Measurements from ENCODE around the gene ALG14.
"Not testable (repeated sequence)": the region's sequence is repeated elsewhere in the genome, so short reads cannot be mapped to it uniquely, and the experiment has no call there.

ALG14 gene

GRCh38 chr1:95010158-95010557, 62.6 kb downstream of the ALG14 start:
- DNase-seq: no peak
- no peak overlapping the region for H3K27ac Mint-ChIP-seq
- no peaks in the 10 kb centered on the region for H3K9me3 Mint-ChIP-seq
- no peak overlapping the region for H3K4me3 Mint-ChIP-seq
- no peaks in the 10 kb centered on the region for H3K4me1 Mint-ChIP-seq
- no peaks in the 10 kb centered on the region for H3K27me3 Mint-ChIP-seq
- ATAC-seq: no peak

GRCh38 chr1:95007687-95008086, 65.1 kb downstream of the ALG14 start:
- Mint-ChIP-seq H3K27me3 (no peaks in the 10 kb centered on the region), H3K9me3 (no peaks in the 10 kb centered on the region), H3K27ac (no peak overlapping the region), H3K4me1 (no peaks in the 10 kb centered on the region), H3K4me3 (no peak overlapping the region)
- no peak for DNase-seq
- ATAC-seq: no peak

GRCh38 chr1:95006681-95007080, 66.1 kb downstream of the ALG14 start:
- ATAC-seq (no peak), DNase-seq (no peak)
- Mint-ChIP-seq H3K27me3 (no peaks in the 10 kb centered on the region), H3K4me3 (no peak overlapping the region), H3K4me1 (no peaks in the 10 kb centered on the region), H3K27ac (no peak overlapping the region), H3K9me3 (no peaks in the 10 kb centered on the region)

GRCh38 chr1:95005584-95005983, 67.2 kb downstream of the ALG14 start:
- Mint-ChIP-seq H3K4me1 (no peaks in the 10 kb centered on the region), H3K27ac (no peak overlapping the region), H3K9me3 (no peaks in the 10 kb centered on the region), H3K27me3 (no peaks in the 10 kb centered on the region), H3K4me3 (no peak overlapping the region)
- ATAC-seq: no peak
- no peak for DNase-seq

DNA sequence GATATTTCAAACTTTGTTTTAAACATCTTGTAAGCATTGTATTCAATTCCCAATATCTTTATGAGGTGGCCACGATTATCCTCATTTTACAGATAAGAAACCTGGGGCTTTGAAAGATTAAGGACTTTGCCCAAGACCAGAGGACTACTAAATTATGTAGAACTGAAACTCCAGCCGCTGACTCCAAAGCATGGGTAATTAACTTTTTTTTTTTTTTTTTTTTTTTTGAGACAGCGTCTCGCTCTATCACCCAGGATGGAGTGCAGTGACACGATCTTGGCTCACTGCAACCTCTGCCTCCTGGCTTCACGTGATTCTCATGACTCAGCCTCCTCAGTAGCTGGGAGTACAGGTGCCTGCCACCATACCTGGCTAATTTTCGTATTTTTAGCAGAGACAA, 68.7 kb downstream of the ALG14 start:
- H3K9me3 Mint-ChIP-seq: no peaks in the 10 kb centered on the region
- ATAC-seq (no peak), DNase-seq (no peak)
- no peaks in the 10 kb centered on the region for H3K27me3 Mint-ChIP-seq
- no peak overlapping the region for H3K27ac Mint-ChIP-seq
- H3K4me3 Mint-ChIP-seq: no peak overlapping the region
- no peaks in the 10 kb centered on the region for H3K4me1 Mint-ChIP-seq

GRCh38 chr1:95003433-95003738, 69.4 kb downstream of the ALG14 start:
- ATAC-seq (no peak), DNase-seq (no peak)
- H3K4me3 Mint-ChIP-seq: no peak overlapping the region

GRCh38 chr1:95002540-95003432, 70.0 kb downstream of the ALG14 start:
- DNase-seq (no peak), ATAC-seq (no peak)
- Mint-ChIP-seq H3K9me3 (no peaks in the 10 kb centered on the region), H3K27me3 (no peaks in the 10 kb centered on the region), H3K4me1 (no peaks in the 10 kb centered on the region), H3K27ac (no peak overlapping the region), H3K4me3 (no peak overlapping the region)

More at GRCh38 chr1:95003433-95003738, 69.4 kb downstream of the ALG14 start:
- Mint-ChIP-seq H3K4me1 (no peaks in the 10 kb centered on the region), H3K27me3 (no peaks in the 10 kb centered on the region), H3K9me3 (no peaks in the 10 kb centered on the region), H3K27ac (no peak overlapping the region)

GRCh38 chr1:95002164-95002539, 70.6 kb downstream of the ALG14 start:
- no peaks in the 10 kb centered on the region for H3K9me3 Mint-ChIP-seq
- no peak for DNase-seq
- no peaks in the 10 kb centered on the region for H3K4me1 Mint-ChIP-seq
- no peaks in the 10 kb centered on the region for H3K27me3 Mint-ChIP-seq
- H3K4me3 Mint-ChIP-seq: no peak overlapping the region
- H3K27ac Mint-ChIP-seq: no peak overlapping the region
- no peak for ATAC-seq

- Mint-ChIP-seq H3K4me3 (no peak overlapping the region), H3K9me3 (no peaks in the 10 kb centered on the region), H3K27ac (peak overlapping the region in 1 of 2 donors; percentile 3), H3K27me3 (no peaks in the 10 kb centered on the region), H3K4me1 (peaks cover 7% of the 10 kb centered on the region)
- DNase-seq: no peak
- no peak for ATAC-seq
Observed at GRCh38 chr1:94999456-95000131, 73.2 kb downstream of the ALG14 start.

DNA sequence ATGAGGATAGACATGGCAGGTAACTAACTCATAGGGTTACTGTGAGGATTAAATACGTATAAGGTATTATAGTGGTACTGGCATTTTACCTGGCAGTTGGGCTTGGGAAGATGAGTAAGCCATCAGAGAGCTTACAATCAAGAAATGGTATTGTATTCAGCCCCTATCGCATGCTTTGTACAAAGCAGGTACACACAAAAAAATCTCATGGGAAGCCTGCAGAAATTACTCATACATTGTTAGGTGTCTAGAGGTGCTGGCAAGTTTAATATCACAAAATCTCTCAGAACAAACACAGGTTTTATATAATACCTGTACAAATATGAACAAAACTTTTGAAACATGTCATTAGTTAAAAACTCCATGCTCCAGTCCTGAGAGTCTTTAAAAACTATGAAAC, 74.0 kb downstream of the ALG14 start:
- H3K4me1 Mint-ChIP-seq: peaks cover 7% of the 10 kb centered on the region
- ATAC-seq (no peak), DNase-seq (no peak)
- no peak overlapping the region for H3K4me3 Mint-ChIP-seq
- no peak overlapping the region for H3K27ac Mint-ChIP-seq
- H3K9me3 Mint-ChIP-seq: no peaks in the 10 kb centered on the region
- H3K27me3 Mint-ChIP-seq: no peaks in the 10 kb centered on the region

DNA sequence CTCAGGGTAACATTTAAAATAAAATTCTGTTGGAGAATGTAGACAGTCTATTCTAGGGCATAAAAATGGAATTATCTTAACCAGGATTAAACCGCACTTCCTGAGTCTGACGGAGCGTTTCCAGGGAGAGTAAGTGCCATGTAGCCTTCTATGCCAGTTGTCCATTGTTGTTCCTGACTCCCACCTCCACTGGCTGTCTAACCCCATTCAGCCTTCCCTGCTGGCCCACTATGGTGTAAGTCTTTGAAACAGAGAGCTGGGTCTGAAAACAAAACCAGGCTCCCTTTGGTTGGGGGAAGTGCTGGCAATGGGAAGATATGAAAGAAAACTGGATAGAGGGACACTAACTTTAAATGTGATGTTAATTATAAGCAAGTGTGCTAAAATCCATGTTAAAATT, 74.6 kb downstream of the ALG14 start:
- H3K4me1 Mint-ChIP-seq: peaks cover 7% of the 10 kb centered on the region
- H3K27me3 Mint-ChIP-seq: no peaks in the 10 kb centered on the region
- ATAC-seq (no peak), DNase-seq (no peak)
- H3K4me3 Mint-ChIP-seq: no peak overlapping the region
- no peak overlapping the region for H3K27ac Mint-ChIP-seq
- H3K9me3 Mint-ChIP-seq: no peaks in the 10 kb centered on the region

- ATAC-seq, H3K27me3 Mint-ChIP-seq, H3K27ac Mint-ChIP-seq, H3K4me3 Mint-ChIP-seq, DNase-seq, H3K4me1 Mint-ChIP-seq, H3K9me3 Mint-ChIP-seq: not testable (repeated sequence)
Observed at GRCh38 chr1:94995536-94995935, 77.2 kb downstream of the ALG14 start.

DNA sequence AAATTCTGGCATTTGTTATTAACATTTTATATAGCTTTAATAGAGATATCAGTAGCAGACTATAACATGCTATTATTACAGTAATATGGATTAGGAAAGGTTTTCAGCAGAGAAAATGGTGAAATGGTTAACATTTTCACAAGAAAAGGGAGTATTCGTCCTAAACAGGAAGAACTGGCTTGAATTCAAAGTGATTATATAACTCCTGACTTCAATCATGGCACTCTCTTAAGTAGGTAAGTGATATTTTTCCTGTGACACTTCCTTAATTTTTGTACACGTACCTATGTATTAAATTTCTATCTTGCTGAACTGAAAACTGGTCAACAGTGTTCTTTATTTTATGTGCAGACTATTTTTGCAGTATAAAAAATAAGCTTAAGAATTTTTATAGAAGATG, 77.9 kb downstream of the ALG14 start:
- Mint-ChIP-seq H3K4me1 (peaks cover 7% of the 10 kb centered on the region), H3K9me3 (no peaks in the 10 kb centered on the region), H3K4me3 (no peak overlapping the region), H3K27me3 (no peaks in the 10 kb centered on the region), H3K27ac (no peak overlapping the region)
- DNase-seq: no peak
- ATAC-seq: no peak

DNA sequence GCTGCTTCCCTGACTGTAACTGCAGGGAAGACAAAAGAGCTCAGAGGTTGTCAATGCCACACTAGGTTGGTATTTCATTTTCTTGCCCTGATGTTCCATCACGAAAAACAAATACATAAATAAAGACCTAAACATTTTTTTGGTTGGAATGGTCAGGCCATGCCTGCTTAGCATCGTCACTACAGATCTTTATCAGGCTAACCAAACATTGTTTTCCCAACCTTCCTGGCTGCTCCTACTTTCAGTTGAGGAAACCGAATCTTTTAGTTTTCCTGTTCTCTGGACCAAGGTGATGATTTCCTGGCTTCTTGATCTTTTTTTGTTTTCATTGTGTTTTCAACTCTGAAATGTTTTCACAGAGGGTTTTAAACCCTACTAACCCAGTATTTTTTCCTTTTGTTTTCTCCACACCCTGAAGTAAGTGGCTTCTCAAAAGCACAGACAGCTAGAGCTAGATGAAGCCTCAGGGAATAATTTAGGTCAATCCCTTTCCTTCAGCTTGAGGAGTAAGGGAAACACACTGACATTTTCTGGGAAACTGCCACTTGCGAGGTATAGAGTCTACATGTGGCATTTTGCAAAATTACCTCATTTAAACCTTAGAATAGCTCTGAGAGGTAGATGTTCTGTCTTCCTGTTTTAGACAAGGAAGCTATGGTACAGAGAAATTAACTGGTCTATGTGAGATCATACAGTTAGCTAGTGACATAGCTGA, 78.7 kb downstream of the ALG14 start:
- H3K4me1 Mint-ChIP-seq: peaks cover 7% of the 10 kb centered on the region
- ATAC-seq (no peak), DNase-seq (no peak)
- no peak overlapping the region for H3K4me3 Mint-ChIP-seq
- no peaks in the 10 kb centered on the region for H3K9me3 Mint-ChIP-seq
- no peaks in the 10 kb centered on the region for H3K27me3 Mint-ChIP-seq
- H3K27ac Mint-ChIP-seq: no peak overlapping the region

GRCh38 chr1:94992863-94993563, 79.7 kb downstream of the ALG14 start:
- Mint-ChIP-seq H3K9me3 (no peaks in the 10 kb centered on the region), H3K4me1 (peaks cover 7% of the 10 kb centered on the region), H3K27me3 (no peaks in the 10 kb centered on the region), H3K27ac (peak overlapping the region in 1 of 2 donors; percentile 6), H3K4me3 (no peak overlapping the region)
- DNase-seq (no peak), ATAC-seq (no peak)

- no peak overlapping the region for H3K4me3 Mint-ChIP-seq
- H3K27ac Mint-ChIP-seq: peak overlapping the region in 1 of 2 donors; percentile 43
- no peaks in the 10 kb centered on the region for H3K27me3 Mint-ChIP-seq
- no peaks in the 10 kb centered on the region for H3K9me3 Mint-ChIP-seq
- H3K4me1 Mint-ChIP-seq: peaks cover 7% of the 10 kb centered on the region
- ATAC-seq (no peak), DNase-seq (no peak)
Observed at GRCh38 chr1:94992161-94992560, 80.6 kb downstream of the ALG14 start.

Data from stimulated activated naive CD8-positive, alpha-beta T cell treated with anti-CD3 and anti-CD28 coated beads, Interleukin-15, amount 100 ng/mL, for 72 hours (primary cell).